Fibroblast of pulmonary artery (primary cell): Measurements from ENCODE around the gene ATP5F1B.

Experiments used
- DNase-seq: peaks from one replicate; pipeline ENCODE4 v3.0.0-alpha.2; 2010; ENCODE audit warnings: low read depth
- H3K4me3 ChIP-seq: replicated peaks from 2 replicates; pipeline ENCODE4 v1.5.1; 2011; ENCODE audit warnings: low read depth, mild to moderate bottlenecking, control low read depth, low read length, moderate library complexity
- TF ChIP-seq, protein P1 (sequence below): IDR thresholded peaks from 2 replicates; pipeline ENCODE4 v1.5.1; 2011; ENCODE audit warnings: mild to moderate bottlenecking, control low read depth, low read length, inconsistent platforms; ENCODE audit errors: missing control alignments

The ATP5F1B gene

DNA sequence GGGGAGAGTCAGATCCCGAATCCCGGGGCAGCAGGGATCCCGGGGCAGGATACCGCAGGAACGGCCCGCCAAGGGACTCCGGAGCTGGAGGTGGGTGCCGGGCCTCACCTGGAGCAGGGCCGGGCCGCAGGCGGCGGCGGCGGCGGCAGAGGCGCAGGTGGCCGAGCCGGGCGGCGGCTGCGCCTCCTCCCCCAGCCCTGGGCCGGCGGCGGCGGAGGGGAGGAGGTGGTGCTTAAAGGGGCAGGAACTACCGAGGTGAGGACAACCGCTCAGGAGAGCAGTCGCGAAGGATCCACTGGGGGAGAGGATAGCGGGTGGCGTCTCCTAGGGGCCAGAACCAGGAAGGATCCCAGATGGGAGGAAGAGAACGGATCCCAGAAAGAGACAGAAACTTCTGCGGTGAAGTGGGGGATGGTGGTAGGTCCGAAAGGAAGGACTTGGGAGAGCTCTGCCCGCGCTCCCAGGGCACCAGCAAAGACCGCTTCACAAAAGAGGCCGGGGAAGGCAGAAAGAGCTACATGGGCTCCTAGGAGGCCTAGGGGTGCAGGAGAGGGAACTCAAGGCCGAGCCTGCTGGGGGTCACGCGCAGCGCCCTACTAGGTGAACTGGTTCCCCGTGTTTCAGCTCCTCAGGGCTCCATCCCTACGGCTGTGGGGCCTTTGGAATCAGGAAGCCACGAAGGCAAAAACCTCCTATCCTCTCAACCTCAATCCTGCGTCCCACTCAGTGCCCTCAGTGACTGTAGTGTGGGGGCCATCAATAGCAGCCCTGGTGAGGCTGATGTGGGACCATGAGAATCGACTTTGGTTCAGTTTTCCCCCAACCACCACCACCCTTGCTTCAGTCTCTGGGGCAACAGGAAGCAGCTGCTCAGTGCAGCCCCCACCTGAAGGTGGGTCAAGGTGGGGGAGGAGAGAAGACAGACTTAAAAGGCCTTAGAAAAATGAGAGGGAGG is 10.7 kb downstream of the ATP5F1B start:
- TF ChIP-seq, protein P1, sequence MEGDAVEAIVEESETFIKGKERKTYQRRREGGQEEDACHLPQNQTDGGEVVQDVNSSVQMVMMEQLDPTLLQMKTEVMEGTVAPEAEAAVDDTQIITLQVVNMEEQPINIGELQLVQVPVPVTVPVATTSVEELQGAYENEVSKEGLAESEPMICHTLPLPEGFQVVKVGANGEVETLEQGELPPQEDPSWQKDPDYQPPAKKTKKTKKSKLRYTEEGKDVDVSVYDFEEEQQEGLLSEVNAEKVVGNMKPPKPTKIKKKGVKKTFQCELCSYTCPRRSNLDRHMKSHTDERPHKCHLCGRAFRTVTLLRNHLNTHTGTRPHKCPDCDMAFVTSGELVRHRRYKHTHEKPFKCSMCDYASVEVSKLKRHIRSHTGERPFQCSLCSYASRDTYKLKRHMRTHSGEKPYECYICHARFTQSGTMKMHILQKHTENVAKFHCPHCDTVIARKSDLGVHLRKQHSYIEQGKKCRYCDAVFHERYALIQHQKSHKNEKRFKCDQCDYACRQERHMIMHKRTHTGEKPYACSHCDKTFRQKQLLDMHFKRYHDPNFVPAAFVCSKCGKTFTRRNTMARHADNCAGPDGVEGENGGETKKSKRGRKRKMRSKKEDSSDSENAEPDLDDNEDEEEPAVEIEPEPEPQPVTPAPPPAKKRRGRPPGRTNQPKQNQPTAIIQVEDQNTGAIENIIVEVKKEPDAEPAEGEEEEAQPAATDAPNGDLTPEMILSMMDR: peak; percentile 58
- DNase-seq: peak; percentile 86

DNA sequence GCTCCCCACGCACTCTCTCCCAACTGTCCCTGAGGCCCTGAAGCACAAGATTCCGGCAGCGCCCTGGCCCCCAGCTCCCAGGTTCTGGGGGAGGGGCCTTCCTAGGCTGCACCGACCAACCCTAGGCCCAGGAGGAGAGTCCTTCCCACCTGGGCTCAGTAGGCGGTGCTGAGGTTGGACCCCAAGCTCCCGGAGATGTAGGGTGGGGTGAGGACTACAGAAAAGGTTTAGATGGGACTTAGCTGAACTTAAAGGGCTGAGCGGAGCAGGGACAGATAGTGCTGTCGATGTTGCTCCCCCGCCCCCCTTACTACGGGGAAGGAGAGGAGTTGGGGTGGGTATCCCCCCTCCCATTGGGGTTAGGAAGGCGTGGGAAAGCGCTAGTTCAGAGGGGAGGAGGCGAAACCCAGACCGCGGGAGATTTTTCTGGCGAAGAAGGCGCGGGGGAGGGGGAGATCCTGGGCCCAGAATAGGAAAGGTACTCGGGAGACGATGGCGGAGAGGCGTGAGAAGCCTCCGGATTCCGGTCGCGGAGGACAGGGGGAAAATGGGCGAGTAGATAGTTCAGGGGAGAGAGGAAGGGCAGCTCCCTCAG is 11.4 kb downstream of the ATP5F1B start:
- TF ChIP-seq, protein P1: no peak
- DNase-seq: no peak
- peak overlapping the region; percentile 82 for H3K4me3 ChIP-seq

More for the DNA sequence above, 10.7 kb downstream of the ATP5F1B start:
- H3K4me3 ChIP-seq: peak overlapping the region; percentile 82

DNA sequence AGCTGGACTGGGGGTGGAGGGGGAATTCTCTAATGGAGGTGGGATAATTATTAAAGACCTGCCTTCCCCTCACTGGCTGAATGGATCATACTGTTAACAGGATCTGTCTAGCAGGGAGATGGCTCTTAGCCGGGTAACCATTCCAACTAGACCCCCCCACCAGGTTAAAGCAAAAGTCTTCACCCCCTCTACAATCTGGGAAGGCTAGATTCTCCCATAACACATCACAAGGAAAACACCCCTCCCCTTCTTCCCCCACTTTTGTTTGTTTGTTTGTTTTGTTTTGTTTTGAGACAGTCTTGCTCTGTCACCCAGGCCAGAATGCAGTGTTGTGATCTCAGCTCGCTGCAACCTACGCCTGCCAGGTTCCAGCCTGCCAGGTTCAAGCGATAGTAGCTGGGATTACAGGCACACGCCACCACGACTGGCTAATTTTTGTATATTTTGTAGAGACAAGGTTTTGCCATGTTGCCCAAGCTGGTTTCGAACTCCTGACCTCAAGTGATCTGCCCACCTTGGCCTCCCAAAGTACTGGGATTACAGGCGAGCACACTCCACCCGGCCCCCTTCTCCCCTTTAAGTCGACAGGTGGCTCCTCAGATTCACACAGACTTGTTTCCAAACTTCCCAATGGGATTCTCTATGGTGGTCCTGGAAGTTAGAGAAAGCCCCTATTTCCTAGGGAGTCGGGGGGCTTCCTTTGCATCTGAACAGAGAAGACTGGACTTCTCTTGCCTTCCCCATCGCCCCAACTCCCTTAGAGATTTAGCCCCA is 12.1 kb downstream of the ATP5F1B start:
- DNase-seq: no peak
- TF ChIP-seq, protein P1: no peak
- peak overlapping the region; percentile 82 for H3K4me3 ChIP-seq

DNA sequence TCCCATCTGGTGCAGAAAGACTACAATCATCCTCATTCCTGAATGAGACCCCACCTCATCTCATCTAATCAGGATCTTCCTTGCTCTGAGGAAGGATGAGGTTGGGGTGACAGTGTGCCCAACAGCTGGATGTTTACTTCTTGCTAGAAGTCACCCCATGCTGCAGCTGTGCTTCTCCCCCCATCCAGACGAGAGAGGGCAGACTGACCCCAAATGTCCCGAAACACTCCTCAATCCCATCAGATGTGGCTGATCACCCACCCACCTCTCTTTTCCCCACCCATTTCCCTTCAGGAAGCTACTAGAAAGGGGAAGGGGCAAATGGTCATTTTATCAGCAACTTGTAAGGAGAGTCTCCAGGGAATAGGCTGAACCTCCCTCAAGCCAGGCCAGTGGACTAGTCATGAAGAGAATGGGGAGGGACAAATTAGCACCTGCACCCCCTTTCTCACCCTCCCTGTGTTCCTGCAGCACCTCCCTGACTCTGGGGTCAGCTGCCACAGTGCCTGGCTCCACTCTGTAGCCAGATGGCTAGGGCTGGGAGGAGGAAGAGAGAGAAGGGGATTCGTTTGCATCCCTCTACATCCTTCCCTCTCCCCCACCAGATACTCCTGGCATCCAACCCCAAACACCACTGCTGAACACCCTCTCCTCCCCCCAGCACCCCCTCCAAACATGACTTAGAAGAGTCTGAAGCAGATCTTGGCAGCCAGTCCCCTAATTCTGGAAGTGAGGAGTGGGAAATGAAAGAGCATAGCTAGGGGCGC is 12.9 kb downstream of the ATP5F1B start:
- TF ChIP-seq, protein P1: no peak
- peak overlapping the region; percentile 82 for H3K4me3 ChIP-seq
- DNase-seq: no peak

DNA sequence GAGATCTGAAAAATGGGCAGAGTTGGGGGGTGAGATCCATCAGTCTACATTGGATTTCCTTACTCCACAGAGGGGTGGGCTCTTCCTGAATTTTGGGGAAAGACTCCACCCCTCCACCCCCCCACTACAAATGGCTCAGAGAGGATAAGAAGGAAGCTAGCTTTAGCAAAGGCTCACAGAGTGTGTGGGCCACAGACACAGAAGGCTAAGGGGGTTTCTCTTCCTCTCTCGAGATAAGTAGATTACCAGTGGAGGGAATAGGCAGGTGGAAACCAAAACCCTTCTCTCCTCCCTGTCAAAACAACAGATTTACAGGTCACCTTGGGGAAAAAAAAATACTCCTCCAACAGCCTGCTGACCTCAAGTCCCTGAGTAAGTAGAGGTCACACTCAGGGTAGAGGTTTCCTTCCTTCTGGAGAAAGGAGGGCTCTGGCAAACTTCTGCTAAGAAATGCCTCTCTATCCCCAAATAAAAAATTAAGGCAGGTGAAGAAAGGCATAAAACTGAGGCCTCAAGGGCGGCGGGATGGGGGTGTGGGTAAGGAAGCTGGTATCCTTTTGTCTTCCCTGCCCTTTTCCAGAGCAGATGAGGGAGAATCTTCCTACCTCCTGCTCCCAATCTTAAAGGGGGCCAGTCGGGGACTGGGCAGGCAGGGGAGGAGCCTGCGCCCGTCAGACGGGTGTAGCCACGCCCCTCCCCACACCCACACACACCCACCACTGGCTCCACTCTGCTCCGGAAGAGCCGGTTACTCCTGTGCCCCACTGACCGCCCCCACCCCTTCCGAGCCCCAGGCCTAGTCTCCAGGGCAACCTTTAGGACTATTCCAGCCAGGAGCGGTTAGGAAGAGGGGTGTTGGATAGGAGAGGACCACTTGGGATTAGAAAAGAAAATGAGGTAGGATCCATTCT is 13.7 kb downstream of the ATP5F1B start:
- H3K4me3 ChIP-seq: peak overlapping the region; percentile 82
- DNase-seq: peak; percentile 43
- TF ChIP-seq, protein P1: no peak
